Measurements from ENCODE around the gene TET3. TPM values are rescaled to one million over a fixed set of nuclear protein-coding genes. Genes with fewer than 3 reads are reported as not detected.

Gene TET3
- total RNA-seq, 1 experiment from 2014 or later = 6.1 TPM

DNA sequence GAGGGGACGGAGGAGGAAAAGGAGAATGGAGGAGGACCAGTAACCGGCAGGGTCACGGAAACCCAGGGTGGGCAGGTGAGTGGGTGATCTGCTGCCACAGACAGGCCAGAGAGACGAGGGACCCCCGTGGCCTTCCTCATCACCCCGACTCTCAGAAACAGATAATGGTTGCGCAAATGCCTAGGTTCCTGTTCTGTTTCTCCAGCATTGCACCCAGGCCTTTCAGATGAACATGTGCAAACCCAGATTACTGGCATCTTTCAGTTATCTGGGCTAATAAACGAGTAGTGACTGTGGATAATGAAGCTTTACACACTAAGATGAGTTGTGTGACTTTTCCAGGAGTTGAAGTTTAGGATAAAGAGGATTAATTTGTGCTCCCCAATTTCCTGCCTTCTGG, 46.5 kb downstream of the TET3 start:
- no peak for DNase-seq
- Histone ChIP-seq H3K4me1 (ENCODE audit: insufficient read depth, low read length) (no peaks in the 10 kb centered on the region), H3K36me3 (ENCODE audit: low read depth, low read length) (0 out of 2 replicates have a peak, but pooled peaks cover 2% of the 10 kb centered on the region), H4K20me1 (ENCODE audit: low read length) (no peaks in the 10 kb centered on the region), H3K79me2 (ENCODE audit: low read length) (peaks cover 80% of the 10 kb centered on the region), H3K9ac (ENCODE audit: low read length) (no peak overlapping the region), H3K4me2 (ENCODE audit: low read length) (no peak overlapping the region), H3K27me3 (ENCODE audit: low read length) (no peaks in the 10 kb centered on the region), H3F3A (ENCODE audit: low read length, unreplicated experiment) (no peaks in the 10 kb centered on the region), H3K4me3 (ENCODE audit: low read length) (no peak overlapping the region), H3K27ac (ENCODE audit: low read length) (no peak overlapping the region), H2AFZ (ENCODE audit: low read length) (no peak overlapping the region), H3K9me2 (replicated peaks; ENCODE audit: low read length) (no peaks in the 10 kb centered on the region), H3K9me3 (ENCODE audit: low read length) (no peaks in the 10 kb centered on the region)
- TF ChIP-seq, protein P1, sequence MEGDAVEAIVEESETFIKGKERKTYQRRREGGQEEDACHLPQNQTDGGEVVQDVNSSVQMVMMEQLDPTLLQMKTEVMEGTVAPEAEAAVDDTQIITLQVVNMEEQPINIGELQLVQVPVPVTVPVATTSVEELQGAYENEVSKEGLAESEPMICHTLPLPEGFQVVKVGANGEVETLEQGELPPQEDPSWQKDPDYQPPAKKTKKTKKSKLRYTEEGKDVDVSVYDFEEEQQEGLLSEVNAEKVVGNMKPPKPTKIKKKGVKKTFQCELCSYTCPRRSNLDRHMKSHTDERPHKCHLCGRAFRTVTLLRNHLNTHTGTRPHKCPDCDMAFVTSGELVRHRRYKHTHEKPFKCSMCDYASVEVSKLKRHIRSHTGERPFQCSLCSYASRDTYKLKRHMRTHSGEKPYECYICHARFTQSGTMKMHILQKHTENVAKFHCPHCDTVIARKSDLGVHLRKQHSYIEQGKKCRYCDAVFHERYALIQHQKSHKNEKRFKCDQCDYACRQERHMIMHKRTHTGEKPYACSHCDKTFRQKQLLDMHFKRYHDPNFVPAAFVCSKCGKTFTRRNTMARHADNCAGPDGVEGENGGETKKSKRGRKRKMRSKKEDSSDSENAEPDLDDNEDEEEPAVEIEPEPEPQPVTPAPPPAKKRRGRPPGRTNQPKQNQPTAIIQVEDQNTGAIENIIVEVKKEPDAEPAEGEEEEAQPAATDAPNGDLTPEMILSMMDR (conservative IDR thresholded peaks at IDR 0.05; ENCODE audit: low read depth, low read length) = no peak
- TF ChIP-seq EZH2 (IDR thresholded peaks at IDR 0.05; ENCODE audit: low read length, unreplicated experiment) (no peak), EZH2phosphoT487 (IDR thresholded peaks at IDR 0.05; ENCODE audit: borderline replicate concordance, low read length) (no peak)
- ChIA-PET CTCF (no interaction called here), POLR2A (ENCODE audit: unreplicated experiment) (no interaction called here)
- ATAC-seq = no peak
- intact Hi-C loops (cut with micrococcal nuclease) = no loop called here
- BruUV-seq (replicated peaks) = no TSS peak

DNA sequence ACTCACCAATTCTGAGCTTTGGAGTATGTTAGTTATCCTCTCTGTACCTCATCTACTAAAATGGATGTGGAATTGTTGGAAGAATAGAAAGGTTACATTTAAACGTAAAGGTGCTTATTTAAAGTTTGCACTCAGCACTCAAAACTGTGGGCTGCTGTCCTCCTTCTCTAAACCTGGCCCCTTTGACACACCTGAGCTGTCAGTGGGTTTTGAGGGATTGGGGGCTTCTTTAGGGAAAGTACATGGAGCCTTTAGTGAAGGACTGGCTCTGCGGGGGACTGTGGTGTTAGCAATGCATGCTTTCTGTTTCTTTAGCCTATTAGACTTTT, 47.2 kb downstream of the TET3 start:
- intact Hi-C loops (cut with micrococcal nuclease) = no loop called here
- Histone ChIP-seq H3K27ac (ENCODE audit: low read length) (no peak overlapping the region), H4K20me1 (ENCODE audit: low read length) (no peaks in the 10 kb centered on the region), H3K9me3 (ENCODE audit: low read length) (no peaks in the 10 kb centered on the region), H3F3A (ENCODE audit: low read length, unreplicated experiment) (no peaks in the 10 kb centered on the region), H3K36me3 (ENCODE audit: low read depth, low read length) (0 out of 2 replicates have a peak, but pooled peaks cover 2% of the 10 kb centered on the region), H3K9ac (ENCODE audit: low read length) (no peak overlapping the region), H2AFZ (ENCODE audit: low read length) (no peak overlapping the region), H3K4me3 (ENCODE audit: low read length) (no peak overlapping the region), H3K4me1 (ENCODE audit: insufficient read depth, low read length) (no peaks in the 10 kb centered on the region), H3K27me3 (ENCODE audit: low read length) (no peaks in the 10 kb centered on the region), H3K79me2 (ENCODE audit: low read length) (peaks cover 82% of the 10 kb centered on the region), H3K9me2 (replicated peaks; ENCODE audit: low read length) (no peaks in the 10 kb centered on the region), H3K4me2 (ENCODE audit: low read length) (no peak overlapping the region)
- CTCF ChIA-PET = no interaction called here
- no TSS peak for BruUV-seq (replicated peaks)
- ATAC-seq (no peak), DNase-seq (no peak)
- POLR2A ChIA-PET (ENCODE audit: unreplicated experiment) = no interaction called here
- no peak for TF ChIP-seq EZH2 (IDR thresholded peaks at IDR 0.05; ENCODE audit: low read length, unreplicated experiment)
- no peak for TF ChIP-seq EZH2phosphoT487 (IDR thresholded peaks at IDR 0.05; ENCODE audit: borderline replicate concordance, low read length)
- TF ChIP-seq, protein P1 (conservative IDR thresholded peaks at IDR 0.05; ENCODE audit: low read depth, low read length) = no peak

DNA sequence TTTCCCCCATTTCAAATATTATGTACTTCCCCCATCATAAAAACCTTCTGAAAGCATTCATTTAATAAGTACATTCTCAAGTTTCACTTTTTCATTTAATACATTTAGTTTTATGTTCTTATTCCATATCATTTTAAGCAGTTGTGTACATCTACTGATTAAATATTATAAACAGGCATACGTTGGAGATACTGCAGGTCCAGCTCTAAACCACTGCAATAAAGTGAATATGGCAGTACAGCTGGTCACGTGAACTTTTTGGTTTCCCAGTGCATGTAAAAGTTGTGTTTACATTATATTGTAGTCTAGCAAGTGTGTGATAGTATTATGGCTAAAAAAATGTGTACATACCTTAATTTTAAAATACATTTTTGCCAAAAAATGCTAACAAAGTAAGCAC, 48.7 kb downstream of the TET3 start:
- H3K27ac ChIP-seq (ENCODE audit: low read length) = no peak overlapping the region
- peaks cover 84% of the 10 kb centered on the region for H3K79me2 ChIP-seq (ENCODE audit: low read length)
- no peaks in the 10 kb centered on the region for H3K27me3 ChIP-seq (ENCODE audit: low read length)
- H3K4me2 ChIP-seq (ENCODE audit: low read length) = no peak overlapping the region
- no peak for ATAC-seq
- ChIA-PET CTCF (no interaction called here), POLR2A (ENCODE audit: unreplicated experiment) (no interaction called here)
- no TSS peak for BruUV-seq (replicated peaks)
- TF ChIP-seq, protein P1 (conservative IDR thresholded peaks at IDR 0.05; ENCODE audit: low read depth, low read length) = no peak
- TF ChIP-seq EZH2phosphoT487 (IDR thresholded peaks at IDR 0.05; ENCODE audit: borderline replicate concordance, low read length) (no peak), EZH2 (IDR thresholded peaks at IDR 0.05; ENCODE audit: low read length, unreplicated experiment) (no peak)
- no peaks in the 10 kb centered on the region for H3K36me3 ChIP-seq (ENCODE audit: low read depth, low read length)
- H3K9ac ChIP-seq (ENCODE audit: low read length) = no peak overlapping the region
- H3K4me1 ChIP-seq (ENCODE audit: insufficient read depth, low read length) = no peaks in the 10 kb centered on the region
- intact Hi-C loops (cut with micrococcal nuclease) = no loop called here
- H3K9me3 ChIP-seq (ENCODE audit: low read length) = no peaks in the 10 kb centered on the region
- H3K9me2 ChIP-seq (replicated peaks; ENCODE audit: low read length) = no peaks in the 10 kb centered on the region
- H2AFZ ChIP-seq (ENCODE audit: low read length) = no peak overlapping the region
- DNase-seq = no peak
- H3K4me3 ChIP-seq (ENCODE audit: low read length) = no peak overlapping the region
- no peaks in the 10 kb centered on the region for H3F3A ChIP-seq (ENCODE audit: low read length, unreplicated experiment)
- H4K20me1 ChIP-seq (ENCODE audit: low read length) = no peaks in the 10 kb centered on the region

Other genes with a start within 250 kb of the TET3 start
- gene TPRKB, start 247.6 kb upstream of the TET3 start, total RNA-seq (2014; rRNA removed) = 42.2 and 51.4 TPM in 2 replicates
- 17.5 and 30.4 TPM in 2 replicates for gene DUSP11, start 204.8 kb upstream of the TET3 start, total RNA-seq (2014; rRNA removed)
- not detected in 2 replicates for gene C2orf78, start 200.7 kb upstream of the TET3 start, total RNA-seq (2014; rRNA removed)
- 23.8 and 32.2 TPM in 2 replicates for gene STAMBP, start 155.9 kb upstream of the TET3 start, total RNA-seq (2014; rRNA removed)
- 1.6 and 3.8 TPM in 2 replicates for gene ACTG2, start 91.9 kb upstream of the TET3 start, total RNA-seq (2014; rRNA removed)
- gene DGUOK, start 58.0 kb upstream of the TET3 start, total RNA-seq (2014; rRNA removed) = 42.2 and 61.3 TPM in 2 replicates
- gene BOLA3, start 163.0 kb downstream of the TET3 start, total RNA-seq (2014; rRNA removed) = 60.9 and 104 TPM in 2 replicates
- 51.6 and 69.8 TPM in 2 replicates for gene MOB1A, start 194.0 kb downstream of the TET3 start, total RNA-seq (2014; rRNA removed)
- gene MTHFD2, start 213.7 kb downstream of the TET3 start, total RNA-seq (2014; rRNA removed) = 115 and 118 TPM in 2 replicates